ENCODE results near the gene GNPAT. TPM values are rescaled to one million over a fixed set of nuclear protein-coding genes. Genes with fewer than 3 reads are reported as not detected.
A peak's percentile ranks its signal among the peaks of the same experiment; 100 is the strongest.

Gene GNPAT
- total RNA-seq, 4 donors from 2014 or later: 31.0 to 61.9 (median 45.6) TPM

DNA sequence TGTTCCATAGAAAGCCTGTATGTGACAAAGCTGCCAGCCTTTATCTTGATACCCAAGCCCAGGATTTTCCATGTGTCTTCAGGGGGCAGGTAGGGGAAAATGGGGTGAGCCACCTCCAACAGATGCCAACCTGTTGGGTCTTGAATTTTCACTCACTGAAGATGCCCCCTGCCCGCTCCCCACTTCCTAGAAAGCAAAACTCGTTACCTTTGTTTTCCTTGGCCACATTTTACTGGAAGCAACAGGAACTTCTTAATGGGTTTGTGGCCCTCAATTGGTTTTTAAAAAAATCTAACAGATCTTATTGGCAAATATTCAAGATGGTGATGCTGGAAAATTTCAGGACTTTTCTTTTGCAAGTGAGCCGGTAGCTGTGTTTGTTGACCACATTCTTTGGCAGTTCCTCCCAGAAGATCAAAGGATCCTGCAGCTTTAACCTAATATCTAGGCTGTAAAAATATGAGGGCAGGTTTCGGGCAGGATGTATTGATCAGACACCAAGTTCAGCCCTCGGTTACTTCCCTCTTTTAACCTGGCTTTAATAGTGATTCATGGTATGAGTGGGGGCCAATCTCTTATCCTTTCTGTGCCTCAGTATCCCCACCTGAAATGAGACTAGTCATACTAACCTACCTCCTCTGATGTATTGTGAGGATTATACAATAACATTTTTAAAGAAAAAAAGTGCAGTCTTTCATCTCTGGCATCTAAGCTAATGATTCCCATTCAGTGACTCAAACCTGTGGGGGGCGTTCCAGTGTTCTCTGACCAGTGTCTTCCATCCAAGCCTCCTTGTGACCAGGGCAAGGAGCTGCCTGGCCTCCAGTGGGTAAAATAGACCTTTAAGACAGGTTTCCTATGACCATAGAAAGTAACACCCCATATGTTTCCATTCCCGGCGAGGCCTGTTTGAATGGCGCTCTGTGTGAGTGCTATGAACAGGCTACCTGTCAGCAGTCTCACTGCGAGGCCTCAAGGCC, 21.3 kb upstream of the GNPAT start:
- H3K9me3 ChIP-seq: no peaks in the 10 kb centered on the region
- no peaks in the 10 kb centered on the region for H3K27me3 ChIP-seq
- peaks cover 0 to 26% (median 0%) of the 10 kb centered on the region in 3 donors for H3K36me3 ChIP-seq
- no peak overlapping the region for H3K27ac ChIP-seq
- peak in 1 of 3 donors; percentile 8 for DNase-seq
- no peak overlapping the region for H3K4me3 ChIP-seq
- no peaks in the 10 kb centered on the region for H3K4me1 ChIP-seq
- TF ChIP-seq POLR2A (IDR thresholded peaks at IDR 0.05): no peak
- TF ChIP-seq, protein P1, sequence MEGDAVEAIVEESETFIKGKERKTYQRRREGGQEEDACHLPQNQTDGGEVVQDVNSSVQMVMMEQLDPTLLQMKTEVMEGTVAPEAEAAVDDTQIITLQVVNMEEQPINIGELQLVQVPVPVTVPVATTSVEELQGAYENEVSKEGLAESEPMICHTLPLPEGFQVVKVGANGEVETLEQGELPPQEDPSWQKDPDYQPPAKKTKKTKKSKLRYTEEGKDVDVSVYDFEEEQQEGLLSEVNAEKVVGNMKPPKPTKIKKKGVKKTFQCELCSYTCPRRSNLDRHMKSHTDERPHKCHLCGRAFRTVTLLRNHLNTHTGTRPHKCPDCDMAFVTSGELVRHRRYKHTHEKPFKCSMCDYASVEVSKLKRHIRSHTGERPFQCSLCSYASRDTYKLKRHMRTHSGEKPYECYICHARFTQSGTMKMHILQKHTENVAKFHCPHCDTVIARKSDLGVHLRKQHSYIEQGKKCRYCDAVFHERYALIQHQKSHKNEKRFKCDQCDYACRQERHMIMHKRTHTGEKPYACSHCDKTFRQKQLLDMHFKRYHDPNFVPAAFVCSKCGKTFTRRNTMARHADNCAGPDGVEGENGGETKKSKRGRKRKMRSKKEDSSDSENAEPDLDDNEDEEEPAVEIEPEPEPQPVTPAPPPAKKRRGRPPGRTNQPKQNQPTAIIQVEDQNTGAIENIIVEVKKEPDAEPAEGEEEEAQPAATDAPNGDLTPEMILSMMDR (IDR thresholded peaks at IDR 0.05): no peak

DNA sequence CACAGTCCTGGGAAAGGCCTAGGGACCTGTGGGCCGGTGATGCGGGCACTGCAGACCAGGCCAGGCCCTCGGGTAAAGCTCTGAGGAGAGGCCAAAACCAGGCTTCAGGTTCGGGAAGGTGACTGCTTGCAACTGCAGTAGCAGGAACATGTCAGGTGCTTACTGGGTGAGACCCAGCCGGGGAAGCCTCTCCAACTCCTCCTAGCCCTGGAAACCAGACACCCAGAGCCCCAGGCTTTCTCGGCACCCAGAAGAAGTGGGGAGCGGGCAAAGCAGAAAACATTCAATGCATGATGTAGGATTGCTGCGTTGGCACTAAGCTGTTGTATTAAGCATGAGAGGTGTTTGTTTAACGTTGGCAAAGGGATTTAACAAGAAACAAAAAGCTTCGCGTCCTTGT, 20.2 kb upstream of the GNPAT start:
- peak in 1 of 3 donors; percentile 41 for DNase-seq
- Histone ChIP-seq H3K27me3 (no peaks in the 10 kb centered on the region), H3K9me3 (no peaks in the 10 kb centered on the region), H3K4me3 (no peak overlapping the region), H3K27ac (no peak overlapping the region), H3K36me3 (peaks cover 0 to 37% (median 0%) of the 10 kb centered on the region in 3 donors), H3K4me1 (no peaks in the 10 kb centered on the region)
- TF ChIP-seq POLR2A (IDR thresholded peaks at IDR 0.05): no peak
- TF ChIP-seq, protein P1 (IDR thresholded peaks at IDR 0.05): no peak

DNA sequence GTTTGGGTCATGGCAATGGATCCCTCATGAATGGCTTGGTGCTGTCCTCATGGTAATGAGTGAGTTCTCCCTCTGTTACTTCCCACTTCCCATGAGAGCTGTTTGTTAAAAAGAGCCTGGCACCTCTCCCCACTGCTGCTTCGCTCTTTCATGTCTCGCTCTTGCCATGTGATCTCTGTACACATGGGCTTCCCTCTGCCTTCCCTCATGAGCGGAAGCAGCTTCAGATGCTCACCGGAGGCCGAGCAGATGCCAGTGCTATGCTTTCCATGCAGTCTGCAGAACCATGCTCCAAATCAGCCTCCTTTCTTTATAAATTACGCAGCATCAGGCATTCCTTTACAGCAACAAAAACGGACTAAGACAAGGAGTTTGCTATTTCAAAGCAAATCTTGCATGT, 14.9 kb upstream of the GNPAT start:
- Histone ChIP-seq H3K4me1 (no peaks in the 10 kb centered on the region), H3K27me3 (no peaks in the 10 kb centered on the region), H3K4me3 (no peak overlapping the region), H3K36me3 (peaks cover 0 to 66% (median 0%) of the 10 kb centered on the region in 3 donors), H3K9me3 (no peaks in the 10 kb centered on the region), H3K27ac (no peak overlapping the region)
- DNase-seq: no peak
- no peak for TF ChIP-seq POLR2A (IDR thresholded peaks at IDR 0.05)
- TF ChIP-seq, protein P1 (IDR thresholded peaks at IDR 0.05): no peak

DNA sequence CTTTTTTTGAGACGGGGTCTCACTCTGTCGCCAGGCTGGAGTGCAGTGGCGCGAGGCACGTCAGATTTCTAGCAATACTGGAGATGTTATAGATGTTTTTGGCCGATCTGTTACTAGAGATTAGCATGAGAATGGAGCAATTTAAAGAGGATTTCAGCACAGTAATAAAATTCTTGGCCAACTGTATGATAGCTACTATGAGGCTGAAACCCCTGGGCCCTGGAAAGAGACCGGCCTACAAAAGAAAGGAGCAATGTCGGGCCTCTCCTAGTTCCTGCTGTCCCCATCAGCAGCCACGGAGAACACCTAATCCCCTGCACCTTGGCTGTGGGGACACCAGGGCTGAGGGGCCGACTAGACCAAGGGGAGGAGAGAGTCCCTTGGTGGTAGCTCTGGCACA, 9.5 kb upstream of the GNPAT start:
- no peaks in the 10 kb centered on the region for H3K27me3 ChIP-seq
- no peak overlapping the region for H3K4me3 ChIP-seq
- no peak overlapping the region for H3K27ac ChIP-seq
- peaks cover 0 to 22% (median 0%) of the 10 kb centered on the region in 3 donors for H3K36me3 ChIP-seq
- peaks cover 0 to 35% (median 0%) of the 10 kb centered on the region in 4 donors for H3K4me1 ChIP-seq
- no peak for TF ChIP-seq POLR2A (IDR thresholded peaks at IDR 0.05)
- TF ChIP-seq, protein P1 (IDR thresholded peaks at IDR 0.05): no peak
- no peaks in the 10 kb centered on the region for H3K9me3 ChIP-seq
- DNase-seq: no peak

DNA sequence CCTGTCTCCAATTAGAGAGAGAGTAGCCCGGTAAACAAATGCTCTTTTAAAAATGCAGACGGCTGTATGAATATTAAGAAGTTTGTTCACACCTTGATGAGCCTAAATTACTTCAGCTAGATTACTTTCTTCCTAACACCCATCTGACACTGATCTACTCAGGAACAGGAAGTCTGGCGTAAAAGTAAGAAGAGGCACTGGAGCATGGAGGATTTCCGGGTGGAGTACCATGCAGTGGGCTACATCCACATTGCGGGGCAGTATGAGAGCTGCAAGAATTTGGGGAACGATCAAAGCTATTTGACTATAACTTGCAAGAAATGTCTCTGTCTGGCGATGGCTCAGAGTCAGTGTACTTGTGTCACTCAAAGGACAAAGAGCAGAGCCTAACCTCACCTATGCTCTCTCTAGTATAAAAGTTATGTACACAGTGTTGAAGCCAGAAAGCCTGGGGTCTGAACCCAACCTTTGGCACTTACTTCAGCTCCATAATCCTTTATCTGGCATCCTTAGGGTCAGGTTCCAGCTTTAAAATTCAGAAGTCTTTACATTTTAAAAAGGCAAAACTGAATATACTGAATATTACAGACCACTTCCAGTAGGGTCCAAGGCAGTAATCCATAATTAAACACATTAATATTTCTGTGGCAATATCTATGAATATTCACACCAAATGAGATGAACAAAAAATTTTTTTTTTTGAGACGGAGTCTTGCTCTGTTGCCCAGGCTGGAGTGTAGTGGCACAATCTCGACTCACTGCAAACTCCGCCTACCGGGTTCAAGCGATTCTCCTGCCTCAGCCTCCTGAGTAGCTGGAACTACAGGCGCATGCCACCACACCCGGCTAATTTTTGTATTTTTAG, 7.9 kb upstream of the GNPAT start:
- peak in 2 of 3 donors; percentile 40 to 53 for DNase-seq
- Histone ChIP-seq H3K4me3 (peak overlapping the region in 2 of 4 donors; percentile 22 to 35), H3K27me3 (no peaks in the 10 kb centered on the region), H3K27ac (peak overlapping the region in 2 of 4 donors; percentile 76 to 78), H3K4me1 (peaks cover 0 to 42% (median 0%) of the 10 kb centered on the region in 4 donors), H3K36me3 (peaks cover 0 to 23% (median 0%) of the 10 kb centered on the region in 3 donors), H3K9me3 (no peaks in the 10 kb centered on the region)
- TF ChIP-seq, protein P1 (IDR thresholded peaks at IDR 0.05): no peak
- TF ChIP-seq POLR2A (IDR thresholded peaks at IDR 0.05): no peak

Data from Peyer's patch (tissue), 4 donors.